ENCODE measurements around the gene DENND1C.
"Not testable (repeated sequence)": the region's sequence is repeated elsewhere in the genome, so short reads cannot be mapped to it uniquely, and the experiment has no call there.

Gene DENND1C

GRCh38 chr19:6451583-6452222 lies 29.9 kb downstream of the DENND1C start:
- no peak for DNase-seq

DNA sequence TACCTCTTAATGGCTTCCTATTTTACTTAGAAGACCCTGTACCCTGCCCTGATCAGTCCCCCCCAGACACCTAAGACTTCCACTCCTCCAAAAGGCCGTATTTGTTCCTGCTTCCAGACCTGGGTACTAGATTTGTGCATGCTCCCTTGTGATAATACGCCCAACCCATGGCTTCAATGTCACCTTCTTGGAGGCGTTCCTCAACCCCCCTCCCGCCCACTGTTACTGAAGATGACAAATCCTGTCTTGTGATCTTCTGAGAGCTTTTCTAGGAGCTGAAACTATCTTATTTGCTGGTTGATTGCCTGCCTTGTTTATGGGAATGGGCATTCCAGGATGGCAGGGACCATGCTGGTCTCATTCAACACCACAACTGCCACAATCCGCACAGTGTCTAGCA lies 31.4 kb downstream of the DENND1C start:
- DNase-seq = no peak

DNA sequence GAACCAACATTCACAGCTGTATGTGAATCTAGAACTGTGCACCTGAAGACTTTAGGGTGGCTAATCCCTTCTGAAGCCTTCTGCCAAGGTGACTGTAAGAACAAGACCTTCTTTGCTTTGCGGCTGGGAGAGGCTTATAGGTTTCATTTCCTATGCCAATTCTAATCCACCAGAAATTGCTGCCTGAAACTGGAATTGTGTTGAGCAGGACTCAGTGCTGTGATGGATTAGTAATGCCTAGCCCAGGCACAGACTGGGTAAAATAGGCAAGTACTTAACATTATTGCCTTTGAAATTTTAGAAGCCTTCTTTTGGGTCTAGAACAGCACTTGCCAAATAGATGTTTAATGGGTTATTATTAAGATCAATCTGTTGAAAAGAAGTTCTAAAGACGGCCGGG lies 33.5 kb downstream of the DENND1C start:
- DNase-seq = no peak

DNA sequence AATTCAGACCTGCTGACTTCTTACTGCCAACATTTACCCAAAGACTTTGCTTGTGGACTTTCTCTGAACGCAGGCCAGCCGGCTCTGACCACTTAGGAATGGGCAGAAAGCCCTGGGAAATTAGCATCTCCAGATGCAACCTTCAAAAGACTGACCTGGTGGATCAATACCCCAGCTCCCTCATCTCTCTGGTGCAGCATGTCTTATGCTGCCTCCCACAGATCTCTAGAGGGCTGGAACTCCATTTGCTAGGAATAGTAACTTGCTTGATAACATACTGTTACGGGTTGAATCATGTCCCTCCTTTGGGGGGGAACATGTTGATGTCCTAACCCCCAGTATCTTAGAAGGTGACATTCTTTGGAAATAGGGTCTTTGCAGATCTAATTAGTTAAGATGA lies 35.1 kb downstream of the DENND1C start:
- no peak for DNase-seq

DNA sequence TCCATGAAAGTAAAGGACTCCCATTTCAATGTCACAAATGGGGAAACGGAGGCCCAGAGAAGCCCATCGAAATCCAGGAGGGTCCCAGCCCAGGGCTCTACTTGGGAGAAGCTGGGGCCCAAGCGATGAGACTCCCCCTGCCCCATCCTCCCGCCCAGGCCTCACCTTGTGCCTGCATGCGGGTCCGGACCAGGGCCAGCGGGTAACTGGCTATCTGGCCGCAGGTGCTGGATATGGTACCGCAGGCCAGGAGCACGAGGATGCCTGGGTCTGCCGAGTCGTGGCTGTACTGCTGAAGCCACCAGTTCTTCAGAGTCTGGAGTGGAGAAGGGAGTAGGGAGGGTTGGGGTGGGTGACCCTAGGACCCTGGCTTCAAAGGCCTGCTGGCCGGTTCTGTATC lies 37.6 kb downstream of the DENND1C start:
- DNase-seq = no peak

GRCh38 chr19:6442087-6442688 lies 39.4 kb downstream of the DENND1C start:
- no peak for DNase-seq

DNA sequence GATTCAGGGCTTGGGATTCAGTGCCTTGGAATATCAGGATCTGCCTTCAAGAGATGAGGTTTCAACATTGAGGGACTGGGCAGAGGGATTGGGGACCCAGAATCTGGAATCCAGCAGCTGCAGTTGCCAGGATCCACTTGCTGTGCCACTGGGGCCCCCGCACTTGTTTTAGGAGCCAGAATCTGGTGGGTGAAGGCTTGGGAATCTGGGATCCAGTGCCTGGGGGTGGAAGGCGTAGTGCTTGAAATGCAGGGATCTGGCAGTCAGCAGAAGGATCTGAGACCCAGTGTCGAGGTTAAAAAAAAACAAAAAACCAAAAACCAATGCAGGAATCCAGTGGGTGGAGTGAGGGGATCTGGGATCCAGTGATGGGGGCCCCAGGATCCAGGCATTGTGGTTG lies 40.7 kb downstream of the DENND1C start:
- no peak for DNase-seq

DNA sequence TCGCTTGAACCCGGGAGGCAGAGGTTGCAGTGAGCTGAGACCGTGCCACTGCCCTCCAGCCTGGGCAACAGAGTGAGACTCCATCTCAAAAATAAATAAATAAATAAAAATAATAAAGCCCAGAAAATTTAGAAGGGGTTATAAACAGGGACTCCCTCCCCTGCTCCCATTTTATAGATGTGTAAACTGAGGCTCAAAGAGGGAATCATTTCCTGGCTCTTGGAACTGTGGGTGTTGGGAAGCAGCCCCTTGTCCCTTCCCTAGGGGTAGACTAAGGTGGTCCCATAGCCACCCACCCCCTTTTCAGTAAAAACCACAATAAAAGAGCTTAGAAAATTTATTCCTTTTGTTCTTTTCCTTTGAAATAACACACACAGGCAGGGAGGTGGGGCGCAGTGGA lies 41.8 kb downstream of the DENND1C start:
- no peak for DNase-seq

DNA sequence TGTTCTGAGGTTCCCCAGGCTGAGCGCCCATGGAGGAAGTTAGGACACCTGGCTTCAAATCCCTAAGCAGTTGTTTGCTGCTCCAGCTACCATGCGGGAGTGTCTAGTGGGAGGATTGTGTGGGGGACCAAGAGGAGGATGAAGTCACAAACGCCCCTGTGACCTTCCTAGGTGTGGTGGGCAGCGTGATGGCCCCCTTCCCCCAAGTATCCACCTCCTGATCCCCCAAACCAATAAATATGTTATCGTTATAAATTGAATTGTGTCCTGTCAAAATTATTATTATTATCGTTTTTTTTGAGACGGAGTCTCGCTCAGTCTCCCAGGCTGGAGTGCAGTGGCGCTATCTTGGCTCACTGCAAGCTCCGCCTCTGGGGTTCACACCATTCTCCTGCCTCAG lies 47.9 kb downstream of the DENND1C start, which contains the start of gene SLC25A41:
Gene SLC25A41 (minus strand): TSS at position 101 of the 400 bp plus-strand sequence. CDS start 70 bp downstream, at position 31.
- DNase-seq = no peak

DNA sequence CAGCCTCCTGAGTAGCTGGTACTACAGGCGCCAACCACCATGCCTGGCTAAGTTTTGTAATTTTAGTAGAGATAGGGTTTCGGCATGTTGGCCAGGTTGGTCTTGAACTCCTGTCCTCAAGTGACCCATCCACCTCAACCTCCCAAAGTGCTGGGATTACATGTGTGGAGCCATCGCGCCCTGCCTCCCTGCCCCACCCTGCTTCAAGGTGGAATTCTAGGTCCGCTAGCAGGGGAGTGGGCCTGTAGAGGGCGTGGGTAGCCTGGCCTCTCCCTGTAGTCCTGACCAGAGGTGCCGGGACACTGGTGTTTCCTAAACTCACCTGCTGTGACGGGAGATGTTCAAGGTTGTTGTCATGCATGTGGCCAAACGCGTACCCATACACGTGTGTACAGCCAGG lies 48.4 kb downstream of the DENND1C start:
- DNase-seq = no peak

DNA sequence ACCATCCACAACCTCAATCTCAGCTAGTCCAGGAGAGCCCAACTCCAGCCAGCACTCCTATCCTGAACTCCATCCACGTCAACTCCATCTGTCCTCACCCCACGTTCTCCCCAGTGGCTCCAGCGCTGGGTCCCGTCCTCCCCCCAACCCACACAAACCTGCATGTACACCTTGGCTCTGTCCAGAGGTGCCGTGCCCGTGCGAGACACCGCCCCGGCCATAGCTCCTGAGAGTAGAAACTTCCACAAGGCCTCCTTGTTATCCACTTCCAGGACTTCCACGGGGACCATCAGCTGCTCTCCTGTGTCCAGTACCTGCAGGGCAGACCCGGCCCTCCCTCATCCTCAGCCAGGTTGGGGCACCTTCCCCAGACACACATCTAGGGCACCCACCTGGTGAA lies 49.7 kb downstream of the DENND1C start:
- no peak for DNase-seq

GRCh38 chr19:6429419-6430221 lies 52.0 kb downstream of the DENND1C start:
- no peak for DNase-seq

DNA sequence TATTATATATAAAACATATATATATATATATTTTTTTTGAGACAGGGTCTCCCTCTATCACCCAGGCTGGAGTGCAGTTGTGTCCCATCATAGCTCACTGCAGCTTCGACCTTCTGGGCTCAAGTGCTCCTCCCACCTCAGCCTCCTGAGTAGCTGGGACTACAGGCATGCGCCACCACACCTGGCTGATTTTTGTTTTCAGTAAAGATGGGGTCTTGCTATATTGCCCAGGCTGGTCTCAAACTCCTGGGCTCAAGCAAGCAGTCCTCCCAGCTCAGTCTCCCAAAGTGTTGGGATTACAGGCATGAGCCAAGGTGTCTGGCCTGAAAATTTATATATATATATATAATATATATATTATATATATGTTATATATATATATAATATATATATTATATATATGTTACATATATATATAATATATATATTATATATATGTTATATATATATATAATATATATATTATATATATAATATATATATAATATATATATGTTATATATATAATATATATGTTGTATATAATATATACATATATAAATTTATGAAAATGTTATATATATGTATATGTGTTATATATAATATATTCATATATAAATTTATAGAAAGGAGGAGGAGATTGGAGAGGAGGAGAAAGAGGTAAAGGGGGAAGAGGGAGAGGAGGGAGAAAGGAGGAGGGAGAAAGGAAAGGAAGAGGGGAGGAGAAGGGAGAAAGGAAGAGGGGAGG lies 52.7 kb downstream of the DENND1C start:
- not testable (repeated sequence) for DNase-seq

GRCh38 chr19:6427131-6427530 lies 54.5 kb downstream of the DENND1C start:
- DNase-seq = no peak

DNA sequence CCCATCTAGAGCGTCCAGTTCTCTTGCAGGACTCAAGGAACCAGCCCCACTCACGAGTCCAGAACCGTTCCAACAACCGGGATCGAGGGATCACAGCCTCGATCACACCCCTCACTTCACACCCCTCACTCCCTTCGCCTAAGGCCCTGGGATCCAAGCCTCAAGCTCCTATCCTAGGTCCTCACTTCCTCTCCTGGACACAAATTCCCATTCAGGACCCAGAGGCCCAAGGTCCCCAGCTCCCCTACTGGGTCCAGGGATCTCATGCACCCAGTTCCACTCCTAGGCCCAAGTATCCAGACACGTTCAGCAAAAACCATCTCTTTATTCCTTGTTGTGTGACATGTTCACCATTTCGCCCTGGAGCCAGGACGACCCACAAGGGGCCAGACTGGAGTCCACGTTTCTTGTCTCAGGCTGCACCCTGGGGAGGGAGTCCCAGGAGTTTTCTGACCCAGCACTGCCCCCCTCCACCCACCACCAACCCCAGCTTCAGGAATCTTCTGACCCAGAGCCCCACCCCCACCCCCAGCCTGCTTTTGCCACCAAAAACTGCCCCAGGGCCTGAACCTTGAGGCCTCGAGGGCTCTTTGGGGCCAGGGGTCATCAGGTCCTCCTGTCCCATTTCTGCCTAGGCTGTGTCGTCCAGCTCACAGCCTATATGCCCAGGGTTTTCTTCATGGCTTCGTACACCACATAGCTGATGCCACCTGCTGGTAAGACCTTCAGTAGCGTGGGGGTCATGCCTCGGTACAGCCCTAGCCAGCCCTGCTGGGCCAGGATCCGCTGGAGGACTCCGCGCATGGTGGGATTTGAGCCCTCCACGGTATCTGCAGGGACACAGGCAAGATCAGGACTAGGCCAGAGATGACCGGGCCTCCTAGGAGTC lies 55.6 kb downstream of the DENND1C start:
- no peak for DNase-seq

DNA sequence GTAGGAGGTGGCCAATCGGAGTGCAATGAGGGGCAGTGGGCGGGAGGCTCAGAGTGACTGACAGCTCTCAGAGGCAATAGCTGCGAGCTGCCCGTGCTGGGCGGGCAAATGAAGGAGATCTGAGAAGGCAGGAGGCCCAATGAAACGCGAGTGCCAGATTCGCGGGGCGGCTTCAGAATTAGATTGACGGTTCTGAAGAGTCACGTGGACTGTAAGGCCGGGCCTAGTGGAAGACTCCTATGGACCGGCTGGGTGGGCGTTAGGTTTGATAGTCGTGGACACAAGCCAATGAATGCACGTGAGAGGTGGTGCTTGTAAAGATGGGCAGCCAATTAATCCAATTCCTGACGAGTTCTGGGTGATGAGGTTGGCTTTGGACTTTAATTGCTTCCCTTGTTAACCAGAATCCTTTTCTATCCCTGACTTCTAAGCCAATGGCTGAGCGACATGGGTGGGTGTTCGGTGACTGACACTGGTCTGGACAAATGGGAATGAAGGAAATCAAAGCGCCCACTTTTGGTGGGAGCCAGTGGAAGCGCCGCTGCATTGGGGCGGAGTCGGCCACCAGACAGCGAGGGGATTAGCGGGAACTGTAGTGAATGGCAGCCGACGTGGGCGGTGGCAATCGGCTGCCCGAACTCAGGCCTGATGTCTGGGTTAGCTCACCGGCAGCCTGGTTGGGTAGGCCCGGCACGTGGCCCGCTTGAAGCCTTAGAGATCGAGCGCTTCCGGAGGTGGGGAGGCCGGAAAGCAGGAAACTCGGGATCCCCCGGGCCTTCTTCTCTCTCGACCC lies 56.5 kb downstream of the DENND1C start:
- DNase-seq = peak; percentile 99

- DNase-seq = peak; percentile 27
These were observed 57.2 kb downstream of the DENND1C start, which contains the start of gene KHSRP for GRCh38 chr19:6424195-6424938. TSS of gene KHSRP (minus strand) at chr19:6424811. CDS start at chr19:6424701, 110 bp downstream.

DNA sequence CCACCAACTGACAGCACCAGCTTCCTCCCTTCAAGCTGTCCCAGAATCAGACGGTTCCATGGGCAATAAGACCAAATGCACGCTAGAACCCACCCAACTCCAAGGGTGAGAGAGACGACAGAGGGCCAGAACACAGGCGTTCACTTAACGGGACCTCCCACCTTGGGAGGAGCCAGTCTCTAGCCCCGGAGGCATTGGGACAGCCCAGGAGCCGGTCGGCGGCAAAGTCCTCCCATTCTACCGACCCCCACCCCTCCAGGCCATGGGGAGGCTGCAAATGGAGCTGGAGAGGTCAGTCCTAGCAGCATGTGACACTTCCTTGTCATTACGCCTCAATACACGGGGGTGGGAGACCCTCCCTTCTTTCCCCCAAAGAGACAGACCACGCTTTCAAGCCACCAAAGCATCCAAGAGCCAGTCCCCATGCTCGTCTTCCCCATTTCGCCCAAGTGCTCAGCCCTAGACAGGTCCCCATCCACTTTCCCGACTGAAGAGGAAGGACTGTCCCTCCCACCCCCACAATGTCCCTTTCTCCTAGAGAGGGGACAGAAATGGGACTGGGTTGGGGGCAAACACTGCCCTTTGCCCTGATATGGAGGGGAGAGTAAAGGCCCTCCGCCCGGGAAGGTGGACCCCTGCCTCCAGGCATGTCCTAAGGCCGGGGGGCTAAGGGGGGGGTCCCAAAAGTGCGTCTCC lies 57.9 kb downstream of the DENND1C start:
- DNase-seq = no peak

DNA sequence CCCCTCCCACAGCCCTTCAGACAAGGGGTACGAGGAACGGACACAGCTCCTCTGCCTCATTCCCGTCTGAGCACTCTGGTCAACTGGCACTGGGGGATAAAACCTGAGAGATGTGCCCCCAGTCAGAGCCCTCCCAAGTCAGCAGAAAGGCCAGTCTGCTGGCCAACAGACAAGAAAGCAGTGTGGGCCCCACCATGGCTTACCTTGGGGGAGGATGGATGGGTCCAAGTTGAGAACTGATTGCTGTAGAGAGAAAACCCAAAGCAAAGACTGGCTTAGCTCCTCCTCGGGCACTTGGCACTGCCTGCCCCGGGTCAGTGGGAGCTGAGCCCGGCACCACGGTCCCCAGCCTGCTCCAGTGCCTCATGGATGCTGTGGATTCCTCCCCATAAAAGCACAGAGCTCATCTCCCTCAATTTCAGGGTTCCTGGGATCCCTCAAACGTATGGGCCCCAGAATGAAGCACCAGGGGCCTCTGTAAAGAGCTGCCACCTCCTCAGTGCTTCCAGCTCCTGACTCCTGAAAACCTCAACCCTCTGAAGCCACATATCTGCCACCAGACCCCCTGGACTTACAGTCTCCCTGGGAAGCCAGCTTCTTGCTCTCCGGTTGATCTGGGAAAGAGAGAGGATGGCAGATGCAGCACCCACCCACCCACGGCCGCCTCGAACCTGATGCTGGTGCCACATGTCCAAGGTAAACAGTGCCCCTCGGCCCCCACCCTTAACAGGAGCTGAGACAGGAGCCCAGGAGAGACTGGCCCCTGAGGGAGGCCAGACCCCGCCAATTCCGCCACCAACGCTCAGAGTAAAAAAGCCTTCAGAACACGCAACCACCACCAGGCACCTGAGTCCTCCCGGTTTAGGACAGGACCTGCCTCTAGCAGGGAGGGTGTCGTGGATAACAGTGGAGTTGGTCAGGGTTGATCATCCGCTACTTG lies 60.2 kb downstream of the DENND1C start:
- DNase-seq = no peak

Data from NCI-H2171 (cell line).